ENCODE measurements around the gene LSM2. TPM values are rescaled to one million over a fixed set of nuclear protein-coding genes. Genes with fewer than 3 reads are reported as not detected.
"Not testable (repeated sequence)": the region's sequence is repeated elsewhere in the genome, so short reads cannot be mapped to it uniquely, and the experiment has no call there.

LSM2 gene
- total RNA-seq = 20.1 TPM
- long read RNA-seq, transcript LSM2-208 (5 exons, 876 nt) = major isoform, 18 of 19 reads
- long read RNA-seq, partial matches to known transcripts = 1 of 19 reads
- long read RNA-seq, other reads (novel, unspliced or antisense) = 0 of 19 reads

DNA sequence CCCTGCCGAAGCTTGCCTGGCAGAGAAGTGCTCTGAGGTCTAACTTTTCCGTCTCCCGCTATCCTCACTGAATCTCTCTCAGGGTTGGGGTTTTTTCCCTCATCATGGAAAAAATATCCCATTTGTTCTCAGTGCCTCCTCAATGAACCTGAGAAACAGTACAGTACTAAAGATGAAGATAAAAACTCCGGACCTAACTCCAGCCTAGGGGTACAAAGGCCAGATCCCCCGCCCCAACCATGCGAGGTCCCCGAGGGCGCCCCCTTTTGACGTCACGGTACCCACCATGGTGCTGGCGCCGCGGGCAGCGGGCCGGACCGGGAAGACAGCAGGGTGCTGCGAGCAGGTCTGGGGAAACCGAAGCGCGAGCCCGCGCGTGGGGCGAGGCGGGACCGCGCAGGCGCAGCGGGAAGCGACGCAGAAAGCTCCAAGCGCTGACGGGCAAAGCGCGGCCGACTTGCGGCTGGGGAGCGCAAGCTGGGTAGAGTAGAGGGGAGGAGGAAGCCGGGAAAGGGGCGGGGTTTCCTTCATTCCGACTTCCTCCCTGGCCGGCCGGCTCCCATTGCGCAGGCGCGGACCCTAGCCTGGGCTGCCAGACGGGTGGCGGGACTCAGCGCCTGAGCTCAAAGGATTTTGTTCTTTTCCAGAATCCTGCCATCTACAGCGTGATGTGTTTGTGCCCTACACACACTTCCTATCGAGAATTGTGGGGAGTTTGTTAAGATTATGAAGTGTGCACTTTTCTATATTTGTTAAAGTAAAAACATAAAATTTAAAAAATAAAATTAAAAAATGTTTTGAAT, at the start of gene LSM2:
Gene LSM2, minus strand, starts transcription at position 497 of the 803 bp plus-strand sequence. Its CDS starts 209 bp downstream, at position 288.
- DNase-seq = peak; percentile 98
- ATAC-seq = peak; percentile 99
- intact Hi-C loops (cut with micrococcal nuclease) = no loop called here

DNA sequence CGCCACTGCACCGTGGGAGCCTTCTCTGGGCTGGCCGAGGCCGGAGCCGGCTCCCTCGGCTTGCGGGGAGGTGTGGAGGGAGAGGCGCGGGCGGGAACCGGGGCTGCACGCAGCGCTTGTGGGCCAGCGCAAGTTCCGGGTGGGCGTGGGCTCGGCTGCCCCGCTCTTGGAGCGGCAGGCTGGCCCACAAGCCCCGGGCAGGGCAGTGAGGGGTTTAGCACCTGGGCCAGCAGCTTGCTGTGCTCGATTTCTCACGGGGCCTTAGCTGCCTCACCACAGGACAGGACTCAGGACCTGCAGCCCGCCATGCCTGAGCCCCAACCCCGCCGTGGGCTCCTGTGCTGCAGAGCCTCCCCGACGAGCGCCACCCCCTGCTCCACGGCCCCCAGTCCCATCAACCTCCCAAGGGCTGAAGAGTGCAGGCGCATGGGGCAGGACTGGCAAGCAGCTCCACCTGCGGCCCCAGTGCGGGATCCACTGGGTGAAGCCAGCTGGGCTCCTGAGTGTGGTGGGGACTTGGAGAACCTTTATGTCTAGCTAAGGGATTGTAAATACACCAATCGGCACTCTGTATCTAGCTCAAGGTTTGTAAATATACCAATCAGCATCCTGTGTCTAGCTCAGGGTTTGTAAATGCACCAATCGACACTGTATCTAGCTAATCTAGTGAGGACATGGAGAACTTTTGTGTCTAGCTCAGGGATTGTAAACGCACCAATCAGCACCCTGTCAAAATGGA, 45.4 kb upstream of the LSM2 start:
- DNase-seq; ATAC-seq; intact Hi-C loops (cut with micrococcal nuclease): not testable (repeated sequence)

GRCh38 chr6:31851485-31851832, 44.7 kb upstream of the LSM2 start:
- DNase-seq = no peak
- intact Hi-C loops (cut with micrococcal nuclease) = no loop called here
- no peak for ATAC-seq

DNA sequence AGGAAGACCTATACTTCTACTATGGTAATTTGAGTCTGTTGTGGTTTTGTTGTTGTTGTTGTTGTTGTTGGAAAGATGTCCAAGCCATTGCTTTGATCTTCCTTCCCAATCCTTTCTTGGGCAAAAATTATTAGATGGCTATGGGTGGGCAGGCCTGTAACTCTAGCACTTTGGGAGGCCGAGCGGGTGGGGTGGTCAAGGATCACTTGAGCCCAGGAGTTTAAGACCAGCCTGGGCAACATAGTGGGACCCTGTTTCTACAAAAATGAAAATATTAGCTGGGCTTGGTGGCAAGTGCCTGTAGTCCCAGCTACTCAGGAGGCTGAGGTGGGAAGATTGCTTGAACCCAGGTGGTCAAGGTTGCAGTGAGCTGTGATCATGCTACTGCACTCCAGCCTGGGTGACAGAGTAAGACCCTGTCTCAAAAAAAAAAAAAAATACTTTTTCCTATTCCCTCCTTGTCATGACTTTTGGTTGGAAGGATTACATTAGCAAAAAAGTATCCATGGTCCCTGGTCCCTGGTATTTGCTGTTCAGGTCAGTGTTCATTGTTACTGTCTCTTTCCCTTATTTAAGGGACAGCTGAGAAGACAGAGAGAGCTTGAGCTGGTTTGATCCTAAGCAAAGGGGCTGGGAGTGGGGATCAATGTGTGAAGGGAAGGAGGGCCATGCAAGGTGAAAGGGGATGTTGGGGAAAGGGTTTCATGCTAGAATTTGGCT, 44.2 kb upstream of the LSM2 start:
- intact Hi-C loops (cut with micrococcal nuclease) = no loop called here
- DNase-seq (no peak), ATAC-seq (no peak)

DNA sequence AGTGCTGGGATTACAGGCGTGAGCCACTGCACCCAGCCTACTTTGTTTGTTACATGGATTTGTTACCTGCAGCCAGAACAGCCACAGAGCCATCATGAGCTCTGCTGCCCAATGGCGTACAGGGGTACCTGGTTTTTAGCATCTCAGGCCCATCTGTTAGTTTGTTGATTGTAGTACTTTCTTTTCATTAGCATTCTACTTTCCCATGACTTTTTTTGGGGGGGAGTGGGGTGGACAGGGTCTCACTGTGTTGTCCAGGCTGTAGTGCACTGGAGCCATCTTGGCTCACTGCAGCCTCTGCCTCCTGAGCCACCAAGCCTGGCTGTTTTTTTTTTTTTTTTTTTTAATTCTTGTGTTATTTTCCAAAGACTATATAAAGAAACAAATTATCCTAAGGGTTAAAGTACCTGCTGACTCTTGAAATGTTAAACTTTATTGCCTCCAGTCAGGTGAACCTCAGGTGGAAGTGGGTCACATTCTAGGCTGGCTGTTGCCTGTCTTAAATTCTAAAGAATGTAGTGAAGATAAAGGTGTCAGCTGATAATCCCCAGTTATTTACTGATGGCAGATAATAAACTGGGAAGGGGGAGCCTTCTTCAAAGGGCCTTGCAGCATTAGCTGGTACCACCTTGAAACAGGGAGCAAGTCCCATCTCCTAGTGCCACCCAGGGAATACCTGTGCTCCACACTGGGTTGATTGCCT, 40.7 kb upstream of the LSM2 start:
- intact Hi-C loops (cut with micrococcal nuclease) = no loop called here
- DNase-seq (no peak), ATAC-seq (no peak)

DNA sequence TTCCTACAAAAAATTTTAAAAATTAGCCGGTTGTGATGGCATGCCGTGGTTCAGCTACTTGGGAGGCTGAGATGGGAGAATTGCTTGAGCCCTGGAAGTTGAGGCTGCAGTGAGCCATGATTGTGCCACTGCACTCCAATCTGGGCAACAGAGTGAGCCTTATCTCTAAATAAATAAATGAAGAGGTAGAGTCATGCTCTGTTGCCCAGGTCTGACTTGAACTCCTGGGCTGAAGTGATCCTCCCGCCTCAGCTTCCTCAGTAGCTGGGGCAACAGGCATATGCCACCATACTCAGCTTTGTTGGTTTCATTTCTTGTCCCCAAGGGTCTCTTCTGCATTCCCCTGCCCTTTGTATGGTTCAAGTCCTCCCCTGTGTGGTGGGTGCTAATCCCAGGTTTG, 37.7 kb upstream of the LSM2 start:
- DNase-seq = no peak
- ATAC-seq = no peak
- intact Hi-C loops (cut with micrococcal nuclease) = no loop called here

DNA sequence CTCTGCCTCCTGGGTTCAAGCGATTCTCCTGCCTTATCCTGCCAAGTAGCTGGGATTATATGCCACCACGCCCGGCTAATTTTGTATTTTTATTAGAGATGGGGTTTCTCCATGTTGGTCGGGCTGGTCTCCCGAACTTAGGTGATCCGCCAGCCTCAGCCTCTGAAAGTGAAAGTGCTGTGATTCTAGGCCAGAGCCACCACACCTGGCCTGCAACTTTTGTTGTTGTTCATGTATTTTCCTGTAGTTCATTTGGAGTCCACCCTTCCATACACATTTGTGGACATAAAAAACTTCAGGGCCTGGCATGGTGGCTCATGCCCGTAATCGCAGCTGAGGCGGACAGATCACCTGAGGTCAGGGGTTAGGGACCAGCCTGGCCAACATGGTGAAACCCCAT, 35.3 kb upstream of the LSM2 start:
- no peak for DNase-seq
- intact Hi-C loops (cut with micrococcal nuclease) = no loop called here
- no peak for ATAC-seq

- intact Hi-C loops (cut with micrococcal nuclease); ATAC-seq; DNase-seq: not testable (repeated sequence)
Measured at GRCh38 chr6:31839779-31840126, 33.0 kb upstream of the LSM2 start.

DNA sequence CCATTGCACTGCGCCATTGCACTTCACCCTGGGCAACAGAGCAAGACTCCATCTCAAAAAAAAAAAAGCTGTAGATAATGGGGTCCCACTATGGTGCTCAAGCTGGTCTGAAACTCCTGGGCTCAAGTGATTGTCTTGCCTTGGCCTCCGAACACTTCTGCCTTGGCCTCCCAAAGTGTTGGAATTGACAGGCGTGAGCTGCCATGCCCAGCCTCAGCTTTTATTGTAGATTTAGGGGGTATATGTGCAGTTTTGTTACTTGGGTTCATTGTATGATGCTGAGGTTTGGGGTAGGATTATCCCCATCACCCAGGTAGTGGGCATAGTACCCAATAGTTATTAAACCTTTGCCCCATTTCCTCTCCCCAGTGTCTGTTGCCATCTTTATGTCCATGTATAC, 32.2 kb upstream of the LSM2 start:
- DNase-seq (no peak), ATAC-seq (no peak)
- intact Hi-C loops (cut with micrococcal nuclease) = no loop called here

- ATAC-seq; DNase-seq; intact Hi-C loops (cut with micrococcal nuclease): not testable (repeated sequence)
Measured at GRCh38 chr6:31838114-31838553, 31.4 kb upstream of the LSM2 start.

- no peak for ATAC-seq
- DNase-seq = no peak
- intact Hi-C loops (cut with micrococcal nuclease) = no loop called here
Measured at GRCh38 chr6:31837369-31838113, 30.8 kb upstream of the LSM2 start.

DNA sequence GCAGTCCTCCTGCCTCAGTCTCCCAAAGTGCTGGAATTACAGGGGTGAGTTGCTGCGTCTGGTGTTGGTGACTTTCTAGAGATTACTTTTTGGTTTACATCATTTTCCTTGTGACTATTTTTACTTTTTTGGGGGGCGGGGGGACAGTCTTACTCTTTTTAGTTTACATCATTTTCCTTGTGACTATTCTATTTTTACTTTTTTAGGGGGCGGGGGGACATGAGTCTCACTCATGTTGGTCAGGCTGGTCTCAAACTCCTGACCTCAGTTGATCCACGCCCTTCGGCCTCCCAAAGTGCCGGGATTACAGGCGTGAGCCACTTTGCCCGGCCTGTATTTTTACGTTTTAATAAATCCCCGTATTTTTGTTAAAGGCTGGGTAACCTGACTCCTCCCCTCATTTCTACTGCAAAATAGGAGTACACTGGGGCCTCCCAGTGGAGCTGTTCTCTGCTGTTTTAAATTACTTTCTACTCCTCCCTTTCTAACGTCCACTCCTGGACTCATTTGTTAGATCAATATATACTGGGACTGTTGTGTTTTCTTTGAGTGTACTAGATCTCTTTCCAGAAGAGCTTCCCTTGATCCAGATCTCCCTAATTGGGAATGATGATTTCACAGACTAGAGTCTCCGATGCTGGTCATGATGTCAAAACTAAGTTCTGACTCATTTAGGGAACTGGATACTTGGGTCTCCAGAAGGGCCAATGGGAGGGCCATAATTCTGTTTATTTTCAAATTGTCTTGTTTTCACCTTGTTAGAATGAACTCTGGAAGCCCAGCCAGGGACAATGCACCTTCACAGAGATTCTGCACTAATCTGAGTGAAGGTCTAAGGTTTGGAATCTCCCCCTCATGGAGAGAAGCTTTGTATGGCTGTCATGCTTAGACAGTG, 30.0 kb upstream of the LSM2 start:
- ATAC-seq (no peak), DNase-seq (no peak)
- intact Hi-C loops (cut with micrococcal nuclease) = no loop called here

DNA sequence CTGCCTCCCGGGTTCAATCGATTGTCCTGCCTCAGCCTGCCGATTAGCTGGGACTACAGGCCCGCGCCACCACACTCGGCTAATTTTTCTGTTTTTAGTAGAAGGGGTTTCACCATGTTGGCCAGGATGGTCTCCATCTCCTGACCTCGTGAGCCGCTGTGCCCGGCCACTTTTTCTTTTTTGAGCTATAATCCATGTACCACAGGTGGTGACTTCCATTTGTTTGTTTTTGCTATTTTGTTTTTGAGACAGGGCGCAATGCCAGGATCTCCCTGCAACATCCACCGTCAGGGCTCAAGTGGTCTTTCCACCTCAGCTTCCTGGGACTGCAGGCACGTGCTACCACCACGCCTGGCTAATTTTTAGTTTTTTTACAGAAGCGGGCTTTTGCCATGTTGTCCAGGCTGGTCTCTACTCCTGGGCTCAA, 29.3 kb upstream of the LSM2 start:
- intact Hi-C loops (cut with micrococcal nuclease) = no loop called here
- DNase-seq (no peak), ATAC-seq (no peak)

- ATAC-seq (peak; percentile 90), DNase-seq (peak; percentile 92)
- intact Hi-C loops (cut with micrococcal nuclease) = no loop called here
Measured at GRCh38 chr6:31834367-31835250, 27.8 kb upstream of the LSM2 start.

GRCh38 chr6:31831350-31832215, 24.8 kb upstream of the LSM2 start:
- intact Hi-C loops (cut with micrococcal nuclease) = no loop called here
- no peak for DNase-seq
- no peak for ATAC-seq

- no peak for DNase-seq
- no peak for ATAC-seq
- intact Hi-C loops (cut with micrococcal nuclease) = no loop called here
Measured at GRCh38 chr6:31830886-31831335, 24.1 kb upstream of the LSM2 start.

Measured in left ventricle myocardium superior (tissue), 1 donor.